Rectal smooth muscle tissue (tissue), 1 donor: ENCODE results near the gene SLC15A1.

Experiments
- H3K27ac ChIP-seq: one replicate; pipeline ENCODE4 v1.7.0; 2013; ENCODE audit warnings: low read depth, low read length, inconsistent platforms
- H3K27me3 ChIP-seq: one replicate; pipeline ENCODE4 v1.7.0; 2013; ENCODE audit warnings: low read length; ENCODE audit not compliant: control insufficient read depth, insufficient read depth
- H3K36me3 ChIP-seq: one replicate; pipeline ENCODE4 v1.7.0; 2013; ENCODE audit warnings: low read length; ENCODE audit not compliant: control insufficient read depth, insufficient read depth
- H3K4me1 ChIP-seq: one replicate; pipeline ENCODE4 v1.7.0; 2013; ENCODE audit warnings: low read length; ENCODE audit not compliant: control insufficient read depth, insufficient read depth
- H3K4me3 ChIP-seq: one replicate; pipeline ENCODE4 v1.7.0; 2013; ENCODE audit warnings: low read length
- H3K9ac ChIP-seq: one replicate; pipeline ENCODE4 v1.7.0; 2013; ENCODE audit warnings: low read length

Gene SLC15A1

GRCh38 chr13:98707281-98707999 lies 45.0 kb downstream of the SLC15A1 start:
- Histone ChIP-seq H3K27me3 (no peaks in the 10 kb centered on the region), H3K4me1 (no peaks in the 10 kb centered on the region), H3K36me3 (no peaks in the 10 kb centered on the region), H3K27ac (no peak overlapping the region), H3K9ac (no peak overlapping the region), H3K4me3 (no peak overlapping the region)

DNA sequence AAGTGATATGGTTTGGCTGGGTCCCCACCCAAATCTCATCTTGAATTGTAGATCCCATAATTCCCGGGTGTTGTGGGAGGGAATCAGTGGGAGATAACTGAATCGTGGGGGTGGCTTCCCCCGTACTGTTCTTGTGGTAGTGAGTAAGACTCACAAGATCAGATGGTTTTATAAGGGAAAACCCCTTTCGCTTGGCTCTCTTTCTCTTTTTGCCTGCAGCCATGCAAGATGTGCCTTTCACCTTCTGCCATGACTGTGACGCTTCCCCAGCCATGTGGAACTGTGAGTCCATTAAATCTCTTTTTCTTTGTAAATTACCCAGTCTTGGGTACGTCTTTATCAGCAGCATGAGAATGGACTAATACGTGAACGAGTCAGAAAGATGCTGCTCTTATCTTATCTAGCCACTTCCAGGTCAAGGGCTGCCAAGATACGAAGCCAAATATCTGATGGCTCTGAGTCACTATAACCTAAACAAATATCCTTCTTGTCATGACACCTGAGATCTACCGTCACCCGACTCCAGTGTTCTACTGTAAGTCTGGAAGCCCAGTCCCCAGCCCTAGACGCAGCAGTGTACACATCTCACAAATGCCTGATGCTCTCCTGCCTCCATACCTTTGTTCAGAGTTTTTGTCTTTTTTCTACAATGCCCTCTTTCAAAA lies 45.9 kb downstream of the SLC15A1 start:
- Histone ChIP-seq H3K4me3 (no peak overlapping the region), H3K9ac (no peak overlapping the region), H3K27me3 (no peaks in the 10 kb centered on the region), H3K36me3 (no peaks in the 10 kb centered on the region), H3K27ac (no peak overlapping the region), H3K4me1 (no peaks in the 10 kb centered on the region)

DNA sequence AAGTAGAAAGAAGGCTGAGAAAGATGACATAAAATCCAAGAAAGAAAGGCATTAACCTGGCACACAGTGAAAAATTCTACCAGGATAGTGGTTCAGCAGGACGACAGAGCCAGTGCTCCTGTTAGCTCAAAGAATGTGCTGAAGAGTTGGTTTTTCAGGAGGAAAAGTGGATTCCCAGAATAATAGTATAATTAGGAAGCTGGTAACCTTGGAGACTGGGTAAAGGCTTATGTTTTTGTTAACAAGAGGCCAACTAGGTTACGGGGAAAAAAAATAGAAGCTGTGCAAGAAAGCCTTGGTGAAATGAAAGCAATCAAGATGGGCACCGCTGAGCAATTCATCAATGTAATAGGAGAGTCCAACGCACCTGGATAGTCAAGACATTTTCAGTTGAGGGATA lies 54.7 kb downstream of the SLC15A1 start:
- Histone ChIP-seq H3K36me3 (no peaks in the 10 kb centered on the region), H3K9ac (no peak overlapping the region), H3K4me1 (no peaks in the 10 kb centered on the region), H3K27me3 (no peaks in the 10 kb centered on the region), H3K27ac (no peak overlapping the region), H3K4me3 (no peak overlapping the region)

GRCh38 chr13:98693756-98694155 lies 58.7 kb downstream of the SLC15A1 start:
- Histone ChIP-seq H3K4me3 (no peak overlapping the region), H3K27me3 (no peaks in the 10 kb centered on the region), H3K9ac (no peak overlapping the region), H3K4me1 (no peaks in the 10 kb centered on the region), H3K27ac (no peak overlapping the region), H3K36me3 (no peaks in the 10 kb centered on the region)

DNA sequence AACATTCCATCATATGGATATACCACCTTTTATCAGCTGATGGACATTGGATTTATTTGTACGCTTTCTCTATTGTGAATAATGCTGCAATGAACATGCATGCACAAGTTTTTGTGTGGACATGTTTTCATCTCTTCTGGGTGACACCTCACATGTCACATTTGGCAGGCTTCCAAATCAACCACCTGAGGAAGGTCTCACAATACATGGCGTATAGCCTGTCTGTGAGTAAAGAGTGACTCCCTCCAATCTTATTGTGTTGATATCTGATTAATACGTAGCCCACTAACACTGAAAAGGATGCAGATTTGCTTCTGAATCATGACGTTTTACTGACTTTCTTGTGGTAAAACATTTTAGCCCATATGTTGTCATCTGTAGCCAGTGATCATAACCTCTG lies 61.1 kb downstream of the SLC15A1 start:
- Histone ChIP-seq H3K36me3 (no peaks in the 10 kb centered on the region), H3K27me3 (no peaks in the 10 kb centered on the region), H3K9ac (no peak overlapping the region), H3K4me3 (no peak overlapping the region), H3K27ac (no peak overlapping the region), H3K4me1 (no peaks in the 10 kb centered on the region)

DNA sequence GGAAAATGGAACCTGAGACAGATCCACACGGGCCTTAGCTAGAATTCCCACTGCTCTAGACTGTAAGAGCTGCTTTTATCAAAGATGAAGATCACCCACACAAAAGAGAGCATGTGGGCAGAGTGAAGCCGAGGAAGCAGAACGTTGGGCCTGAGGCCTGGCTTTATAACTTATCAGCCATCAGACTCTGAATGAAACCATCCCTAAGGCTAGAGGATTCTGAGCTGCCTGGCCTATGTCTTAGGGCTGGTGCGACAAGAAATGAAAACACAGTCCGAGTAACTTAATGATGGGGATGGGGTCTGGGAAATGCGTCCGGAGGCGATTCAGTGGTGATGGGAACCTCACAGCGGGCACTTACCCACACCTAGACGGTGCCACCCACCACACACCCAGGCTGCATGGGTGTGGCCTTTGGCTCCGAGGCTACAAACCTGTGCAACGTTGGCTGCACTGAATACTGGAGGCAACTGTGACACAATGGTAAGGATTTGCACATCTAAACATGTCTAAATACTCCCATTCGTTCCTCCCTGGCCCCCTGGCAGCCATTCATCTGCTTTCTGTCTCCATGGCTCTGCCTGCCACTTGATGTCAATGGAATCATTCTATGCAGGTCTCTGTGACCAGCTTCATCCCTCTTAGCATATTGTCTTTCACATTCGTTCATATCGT lies 62.0 kb downstream of the SLC15A1 start:
- H3K36me3 ChIP-seq = no peaks in the 10 kb centered on the region
- H3K4me1 ChIP-seq = no peaks in the 10 kb centered on the region
- no peak overlapping the region for H3K27ac ChIP-seq
- H3K4me3 ChIP-seq = no peak overlapping the region
- H3K27me3 ChIP-seq = no peaks in the 10 kb centered on the region
- H3K9ac ChIP-seq = no peak overlapping the region

DNA sequence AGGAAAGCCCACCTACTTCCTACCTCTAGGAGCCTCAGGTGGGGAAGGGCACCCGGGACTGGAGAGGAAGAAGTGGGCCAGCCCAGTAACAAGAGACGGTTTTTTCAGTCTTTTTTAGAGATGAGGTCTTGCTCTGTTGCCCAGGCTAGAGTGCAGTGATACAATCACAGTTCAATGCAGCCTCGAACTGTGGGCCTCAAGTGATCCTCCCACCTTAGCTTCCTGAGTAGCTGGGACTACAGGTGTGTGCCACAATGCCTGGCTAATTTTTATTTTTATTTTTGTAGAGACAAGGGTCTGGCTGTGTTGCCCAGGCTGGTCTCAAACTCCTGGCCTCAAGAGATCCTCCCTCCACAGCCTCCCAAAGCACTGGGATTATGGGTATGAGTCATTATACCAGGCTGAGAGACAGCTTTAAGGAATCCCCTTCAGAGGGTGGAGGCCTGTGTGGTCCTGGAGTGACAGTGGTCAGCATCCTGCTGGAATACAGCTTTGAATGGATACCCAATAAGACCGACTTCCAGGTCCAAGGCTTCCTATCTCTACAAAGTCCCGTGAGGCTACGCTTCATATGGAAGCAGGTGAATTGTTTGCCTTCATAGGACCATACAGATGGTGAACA lies 63.0 kb downstream of the SLC15A1 start:
- Histone ChIP-seq H3K9ac (no peak overlapping the region), H3K27ac (no peak overlapping the region), H3K4me3 (no peak overlapping the region), H3K36me3 (no peaks in the 10 kb centered on the region), H3K27me3 (no peaks in the 10 kb centered on the region), H3K4me1 (no peaks in the 10 kb centered on the region)

GRCh38 chr13:98688373-98688772 lies 64.1 kb downstream of the SLC15A1 start:
- Histone ChIP-seq H3K9ac (no peak overlapping the region), H3K27me3 (no peaks in the 10 kb centered on the region), H3K27ac (no peak overlapping the region), H3K4me3 (no peak overlapping the region), H3K4me1 (no peaks in the 10 kb centered on the region), H3K36me3 (no peaks in the 10 kb centered on the region)

- H3K4me1 ChIP-seq = no peaks in the 10 kb centered on the region
- no peaks in the 10 kb centered on the region for H3K27me3 ChIP-seq
- H3K27ac ChIP-seq = no peak overlapping the region
- no peak overlapping the region for H3K9ac ChIP-seq
- no peaks in the 10 kb centered on the region for H3K36me3 ChIP-seq
- H3K4me3 ChIP-seq = no peak overlapping the region
Observed at GRCh38 chr13:98687319-98687718, 65.2 kb downstream of the SLC15A1 start.

DNA sequence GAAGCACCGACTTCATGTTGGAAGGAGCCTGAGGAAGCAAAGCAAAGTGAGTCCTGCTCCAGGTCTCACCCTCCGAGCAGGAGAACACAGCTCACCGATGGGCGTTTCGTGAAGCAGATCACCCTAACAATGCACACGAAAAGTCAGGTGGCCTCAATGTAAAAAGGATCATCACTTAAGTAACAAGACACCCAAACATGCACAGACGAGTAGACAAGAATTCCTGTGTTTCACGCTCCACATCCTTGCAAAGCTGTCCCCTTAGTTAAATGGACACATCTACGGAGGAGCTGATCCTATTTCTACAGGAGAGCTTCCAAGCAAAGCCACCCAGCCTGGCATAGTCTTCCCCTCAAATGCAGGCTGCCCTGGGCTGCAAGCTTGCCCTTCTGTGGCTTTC lies 66.2 kb downstream of the SLC15A1 start:
- Histone ChIP-seq H3K4me3 (no peak overlapping the region), H3K9ac (no peak overlapping the region), H3K27me3 (no peaks in the 10 kb centered on the region), H3K36me3 (no peaks in the 10 kb centered on the region), H3K4me1 (no peaks in the 10 kb centered on the region), H3K27ac (no peak overlapping the region)

GRCh38 chr13:98685146-98685545 lies 67.3 kb downstream of the SLC15A1 start:
- Histone ChIP-seq H3K27me3 (no peaks in the 10 kb centered on the region), H3K9ac (no peak overlapping the region), H3K4me3 (no peak overlapping the region), H3K36me3 (no peaks in the 10 kb centered on the region), H3K4me1 (no peaks in the 10 kb centered on the region), H3K27ac (no peak overlapping the region)

DNA sequence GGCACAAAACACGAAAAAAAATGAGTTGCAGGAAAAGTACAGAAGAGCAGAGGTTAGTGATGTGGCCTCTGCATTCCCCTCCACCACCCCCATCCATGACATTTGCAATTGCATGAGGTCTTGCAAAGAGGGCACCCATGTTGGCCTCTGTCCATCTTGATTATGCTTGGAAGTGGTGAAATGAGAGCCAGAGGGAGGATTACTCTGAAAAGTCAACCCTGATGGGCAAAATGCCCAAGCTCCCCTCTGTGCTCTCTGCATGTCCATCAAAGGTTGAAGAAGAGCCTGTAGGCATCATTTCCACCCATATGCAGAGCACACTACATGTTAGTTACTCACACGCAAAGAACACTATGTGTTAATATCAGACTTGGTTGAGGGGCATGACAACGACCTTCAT lies 71.4 kb downstream of the SLC15A1 start:
- Histone ChIP-seq H3K27me3 (no peaks in the 10 kb centered on the region), H3K4me1 (no peaks in the 10 kb centered on the region), H3K36me3 (no peaks in the 10 kb centered on the region), H3K4me3 (no peak overlapping the region), H3K27ac (no peak overlapping the region), H3K9ac (no peak overlapping the region)
